Stimulated activated naive CD8-positive, alpha-beta T cell treated with anti-CD3 and anti-CD28 coated beads, Interleukin-15, Interleukin-2, amounts not matched to agents 100 U/mL and 50 U/mL, for 24 hours (primary cell): ENCODE measurements around the gene CD248.
"Not testable (repeated sequence)": the region's sequence is repeated elsewhere in the genome, so short reads cannot be mapped to it uniquely, and the experiment has no call there.

Source experiments
- ATAC-seq: fragments of 150-1000 bp; cut with Tn5 transposase; one replicate; pipeline ENCODE4 v1.10.0; 2021
- DNase-seq: peaks from one replicate; pipeline ENCODE4 v3.0.0; 2021

CD248 gene

DNA sequence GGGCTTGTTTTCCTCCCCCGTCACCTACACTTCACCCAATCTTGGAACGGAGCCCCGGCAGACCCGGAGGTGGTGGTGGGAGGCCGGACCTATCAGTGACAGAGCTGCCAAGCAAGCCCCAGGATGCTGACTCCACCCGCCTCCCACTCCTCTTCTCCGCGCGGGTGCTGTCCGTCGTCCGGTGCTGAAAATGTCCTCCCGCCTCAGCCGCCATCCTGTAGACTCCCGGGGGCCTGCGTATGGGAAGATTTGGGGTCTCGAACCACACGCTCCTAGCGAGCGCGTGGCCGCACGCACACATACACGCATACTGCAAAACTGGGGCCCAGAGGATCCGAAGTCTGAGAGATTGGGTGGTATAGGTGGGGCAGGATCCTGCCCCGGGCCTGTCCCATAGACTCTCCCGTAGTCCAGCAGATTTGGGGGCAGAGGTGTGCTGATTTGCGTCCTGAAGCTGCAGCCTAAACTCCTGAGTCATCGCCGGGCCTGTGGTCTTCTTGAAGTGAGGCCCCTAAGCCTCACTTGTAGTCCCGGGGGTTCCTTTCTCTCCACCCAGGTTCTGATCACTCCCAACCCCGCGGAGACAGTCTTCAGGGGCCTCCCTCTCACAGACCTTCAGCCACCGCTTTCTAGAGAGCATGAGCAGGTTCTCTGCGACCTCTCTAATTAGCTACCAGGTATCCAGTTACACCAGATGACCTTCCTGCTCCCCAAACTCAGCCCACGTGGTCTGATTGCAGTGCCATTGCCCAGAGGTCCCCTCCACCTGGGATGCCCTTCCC is 27.1 kb downstream of the CD248 start:
- DNase-seq (peak; percentile 87), ATAC-seq (peak; percentile 70)

DNA sequence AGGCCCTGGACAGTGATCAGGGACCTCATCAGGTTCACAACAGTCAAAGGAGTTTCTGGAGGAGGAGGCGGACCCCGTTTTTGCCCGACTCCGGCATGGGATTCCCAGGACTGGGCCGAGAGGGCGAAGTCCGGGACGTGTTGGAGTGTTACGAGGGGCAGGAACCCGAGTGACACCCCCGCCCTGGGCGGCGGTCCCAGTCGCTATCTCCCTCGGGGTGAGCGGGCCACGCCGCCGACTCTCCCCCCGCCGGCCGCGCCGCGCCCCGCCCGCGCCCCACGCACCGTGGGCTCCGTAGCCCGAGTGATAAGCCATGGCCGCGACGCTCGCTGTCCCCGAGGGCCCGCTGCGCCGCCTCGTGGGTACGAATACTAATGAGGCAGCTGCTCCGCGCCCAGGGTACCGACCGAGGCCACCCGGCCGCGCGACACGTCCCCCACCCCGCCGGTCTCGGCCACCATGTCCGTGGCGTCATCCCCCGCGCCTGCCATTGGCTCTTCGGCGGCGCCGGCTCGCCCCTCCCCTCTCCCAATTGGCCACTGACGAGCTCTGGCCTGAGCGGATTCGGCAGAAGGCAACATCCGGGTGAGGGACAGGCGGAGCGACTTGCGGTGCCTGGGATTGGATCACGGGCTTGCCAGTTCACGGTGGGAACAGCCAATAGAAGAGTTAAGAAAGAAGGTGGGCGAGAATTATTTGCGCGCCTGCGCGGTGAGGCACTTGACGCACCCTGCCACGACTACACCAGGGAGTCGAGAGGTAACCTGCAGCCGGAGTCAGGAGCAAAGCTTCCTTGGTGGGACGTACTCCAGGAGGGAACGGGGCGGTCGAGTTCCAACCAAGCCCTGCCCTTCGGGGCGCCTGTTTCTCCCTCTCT is 27.9 kb downstream of the CD248 start, which contains the start of gene YIF1A:
Gene YIF1A (minus strand): TSS at position 473 of the 877 bp plus-strand sequence. CDS start 158 bp downstream, at position 315.
- peak; percentile 98 for DNase-seq
- ATAC-seq: peak; percentile 96

DNA sequence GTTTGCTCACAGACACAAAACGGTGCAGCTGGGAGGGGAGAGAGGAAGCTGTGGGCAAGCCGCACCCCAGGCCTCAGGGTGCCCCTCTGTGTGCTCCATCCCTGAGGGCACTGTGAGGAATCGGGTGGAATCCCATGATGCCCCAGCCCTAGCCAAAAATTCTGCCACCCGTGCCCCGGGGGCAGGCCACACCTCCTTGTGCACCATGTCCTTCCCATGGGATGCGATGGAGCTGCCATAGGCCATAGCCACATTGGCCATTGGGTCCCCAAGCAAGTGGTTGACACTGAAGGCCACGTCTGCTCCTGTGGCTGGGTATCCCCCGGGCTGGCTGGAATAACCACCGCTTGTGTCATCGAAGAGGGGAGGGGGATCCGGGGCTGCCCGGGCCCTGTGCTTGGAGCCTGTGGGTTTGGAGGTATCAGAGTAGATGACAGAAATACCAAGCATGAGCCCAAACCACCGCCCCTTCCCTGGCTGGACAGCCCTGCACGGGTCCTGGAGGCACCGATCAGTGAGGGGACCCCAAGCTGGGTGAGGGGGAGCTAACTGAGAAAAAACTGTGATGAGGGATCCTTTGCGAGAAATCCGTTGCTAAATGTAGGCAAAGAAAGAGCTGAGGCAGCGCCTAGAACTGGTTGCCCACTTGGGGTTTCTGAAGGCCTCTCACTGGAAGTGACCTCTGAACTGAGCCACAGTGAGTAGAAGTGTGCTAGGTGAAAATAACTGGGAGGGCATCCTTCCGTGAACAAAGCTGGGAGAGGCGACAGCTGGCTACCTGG is 28.8 kb downstream of the CD248 start:
- ATAC-seq (no peak), DNase-seq (no peak)

DNA sequence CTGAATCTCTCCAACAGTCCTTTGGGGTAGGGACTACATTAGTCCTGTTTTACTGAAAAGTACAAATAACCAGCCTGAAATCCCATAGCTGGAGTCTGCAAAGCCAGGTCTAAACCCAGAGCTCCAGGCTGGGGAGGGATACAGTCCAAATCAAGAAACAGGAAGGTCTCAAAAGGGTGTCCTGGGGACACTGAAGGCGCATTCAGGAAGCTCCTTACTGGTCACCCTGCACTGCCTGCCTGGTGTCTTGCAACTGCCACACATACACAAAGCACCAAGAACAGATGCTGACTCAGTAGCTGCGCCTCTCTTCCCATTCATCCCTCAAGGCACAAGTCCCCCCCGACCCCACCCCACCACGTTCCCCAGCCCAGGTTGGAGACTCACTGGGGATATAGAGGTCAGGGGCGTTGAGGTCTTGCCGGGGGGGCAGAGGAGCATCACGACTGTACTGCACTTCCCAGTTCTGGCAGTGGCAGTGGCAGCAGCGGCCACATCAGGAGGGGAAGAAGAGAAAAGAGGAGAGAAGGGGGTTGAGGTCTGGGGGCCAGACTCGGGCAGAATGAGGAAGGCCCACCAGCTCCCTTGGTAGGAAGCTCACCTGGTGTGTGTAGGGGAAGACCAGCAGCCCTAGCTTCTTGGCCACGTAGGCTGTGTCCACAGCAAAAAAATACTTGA is 29.5 kb downstream of the CD248 start:
- DNase-seq: no peak
- no peak for ATAC-seq

DNA sequence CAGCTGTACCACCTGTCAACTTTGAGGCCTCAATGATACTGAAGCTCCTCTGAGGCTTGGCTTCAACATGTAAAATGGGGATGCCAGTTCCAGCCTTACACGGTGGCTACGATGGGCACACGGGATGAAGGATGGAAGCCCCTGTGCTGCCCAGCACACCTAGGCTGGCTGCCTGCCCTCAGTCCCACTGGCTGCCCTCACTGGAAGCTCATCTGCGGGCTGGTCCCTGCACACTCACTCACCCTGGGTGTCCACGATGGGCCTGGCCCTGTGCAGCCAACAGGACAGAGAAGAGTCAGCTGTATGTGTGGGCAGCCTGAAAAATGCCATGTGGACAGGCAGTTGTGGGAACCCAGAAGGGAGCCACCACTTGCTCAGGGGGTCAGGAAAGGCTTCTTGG is 30.1 kb downstream of the CD248 start:
- DNase-seq (no peak), ATAC-seq (no peak)

DNA sequence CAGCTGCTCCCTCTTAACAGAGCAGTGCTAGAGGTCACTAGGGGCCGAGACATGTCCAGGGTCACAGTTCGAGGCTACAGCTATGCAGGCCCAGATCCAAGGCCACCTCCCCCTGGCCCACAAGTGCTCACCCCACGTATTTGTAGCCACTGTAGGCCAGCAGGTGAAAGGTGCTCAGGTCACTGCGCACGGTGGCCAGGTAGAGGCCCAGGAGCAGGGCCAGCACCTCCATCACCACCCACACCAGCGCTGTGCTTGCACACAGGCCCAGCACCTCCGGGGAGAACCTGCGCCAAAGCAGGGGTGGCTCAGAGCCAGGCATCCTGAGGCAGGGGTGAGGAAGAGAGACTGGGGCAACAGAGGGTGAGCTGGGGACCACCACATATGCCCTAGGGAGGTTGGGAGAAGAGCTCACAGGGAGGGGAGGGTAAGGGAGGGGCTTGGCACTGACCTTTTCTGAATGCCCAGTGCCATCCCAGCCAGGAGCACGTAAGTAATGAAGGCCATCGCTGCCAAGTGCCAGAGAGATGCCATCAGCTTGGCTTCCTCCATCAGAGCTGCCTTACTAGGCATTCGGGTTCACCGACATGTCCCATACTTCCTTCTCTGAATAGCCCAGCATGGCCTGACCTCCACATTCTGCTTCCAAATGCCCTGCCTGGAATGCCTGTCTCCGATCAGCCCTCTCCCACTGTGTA is 31.4 kb downstream of the CD248 start:
- DNase-seq (no peak), ATAC-seq (no peak)

DNA sequence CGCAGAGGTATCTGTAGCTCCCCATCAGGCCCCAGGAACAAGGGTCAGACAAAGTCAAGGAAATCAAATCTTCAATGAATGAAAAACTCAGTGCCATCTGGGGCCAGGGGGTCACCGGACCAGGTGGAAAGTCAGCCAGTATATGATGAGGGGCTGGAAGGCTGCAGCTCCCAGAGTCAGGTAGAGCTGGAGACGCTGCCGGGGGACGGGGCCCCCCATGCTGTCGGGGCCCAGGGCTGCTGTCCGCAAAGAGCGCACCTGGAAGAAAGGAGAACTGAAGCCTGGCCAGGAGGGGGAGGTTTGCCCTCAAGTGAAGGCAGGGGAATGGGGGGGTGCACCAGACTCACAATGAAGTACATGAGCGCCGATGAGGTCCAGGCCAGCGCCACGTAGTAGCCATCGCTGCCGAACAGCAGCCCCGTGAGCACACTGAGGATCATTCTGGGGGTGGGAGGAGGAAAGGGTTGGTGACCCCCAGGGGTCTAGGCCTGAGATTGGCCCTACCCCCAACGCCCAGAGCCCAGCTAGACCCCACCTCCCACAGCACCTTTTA is 32.2 kb downstream of the CD248 start:
- ATAC-seq (no peak), DNase-seq (no peak)

DNA sequence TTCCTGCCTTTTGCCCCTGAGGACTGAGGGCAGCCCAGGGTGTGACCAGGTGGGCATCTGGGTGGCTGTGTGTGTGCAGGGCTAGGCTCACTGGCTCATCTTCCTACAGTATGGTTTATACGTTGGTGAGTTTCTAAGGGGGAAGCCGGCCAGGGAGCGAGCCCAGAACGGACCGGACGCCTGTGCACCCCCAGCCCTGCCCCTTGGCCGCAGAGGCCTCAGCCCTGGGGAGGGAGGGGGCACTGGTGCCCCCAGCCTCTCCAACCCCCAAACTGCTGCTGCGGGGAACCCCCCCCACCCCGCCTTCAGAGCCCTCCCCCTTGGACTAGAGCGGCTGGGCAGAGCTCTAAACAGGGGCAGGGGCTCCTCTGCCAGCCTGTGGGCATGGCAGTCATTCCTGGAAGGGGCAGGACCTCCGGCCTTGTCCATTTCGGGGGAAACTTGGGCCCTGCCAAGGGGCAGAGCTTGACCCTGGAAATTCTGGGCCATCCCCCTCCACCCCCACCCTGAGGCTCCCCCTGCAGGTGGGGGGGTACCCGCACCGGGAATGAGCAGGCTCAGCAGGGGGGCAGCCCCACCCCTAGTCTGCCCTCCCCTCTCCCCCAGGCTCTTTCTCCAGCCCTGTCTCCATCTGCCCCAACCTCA is 33.3 kb downstream of the CD248 start:
- ATAC-seq: no peak

DNA sequence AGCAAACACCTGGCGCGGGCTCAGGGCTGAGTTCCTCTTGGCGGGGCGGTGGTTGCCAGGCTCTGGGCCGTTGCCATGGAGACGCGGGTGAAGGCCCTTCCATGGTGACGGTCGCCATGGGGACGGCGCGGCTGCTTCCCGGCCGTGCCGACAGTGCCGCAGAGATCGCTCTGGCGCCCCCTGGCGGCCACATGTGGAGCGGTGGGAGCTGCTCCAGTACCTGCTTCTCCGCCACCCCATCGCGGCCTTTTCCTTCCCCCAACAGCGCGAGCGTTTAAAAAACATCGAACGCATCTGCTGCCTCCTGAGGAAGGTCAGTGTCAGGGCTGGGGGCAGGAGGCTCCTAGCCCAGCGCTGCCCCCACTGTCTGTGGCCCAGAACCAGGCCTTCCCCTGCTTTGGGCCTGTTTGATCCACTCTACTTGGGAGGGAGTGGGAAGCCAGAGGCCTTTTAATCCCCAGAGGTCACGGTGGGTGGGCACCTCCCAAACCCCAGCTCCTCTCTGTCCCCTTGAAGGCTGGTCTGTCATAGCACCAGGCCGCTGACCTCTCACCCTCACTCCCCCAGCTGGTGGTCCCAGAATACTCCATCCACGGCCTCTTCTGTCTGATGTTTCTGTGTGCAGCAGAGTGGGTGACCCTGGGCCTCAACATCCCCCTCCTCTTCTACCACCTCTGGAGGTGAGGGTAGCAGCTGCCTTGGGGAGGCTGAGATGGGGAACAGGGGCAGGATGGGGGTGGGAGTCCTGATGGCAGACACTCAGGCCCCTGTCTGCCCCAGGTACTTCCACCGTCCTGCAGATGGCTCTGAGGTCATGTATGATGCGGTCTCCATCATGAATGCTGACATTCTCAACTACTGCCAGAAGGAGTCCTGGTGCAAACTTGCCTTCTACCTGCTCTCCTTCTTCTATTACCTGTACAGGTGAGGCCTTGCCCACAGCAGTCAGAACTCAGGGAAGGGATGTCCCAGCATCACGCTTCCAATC is 34.1 kb downstream of the CD248 start:
- peak; percentile 91 for ATAC-seq
- peak; percentile 100 for DNase-seq

More for the DNA sequence above, 33.3 kb downstream of the CD248 start:
- DNase-seq: no peak

DNA sequence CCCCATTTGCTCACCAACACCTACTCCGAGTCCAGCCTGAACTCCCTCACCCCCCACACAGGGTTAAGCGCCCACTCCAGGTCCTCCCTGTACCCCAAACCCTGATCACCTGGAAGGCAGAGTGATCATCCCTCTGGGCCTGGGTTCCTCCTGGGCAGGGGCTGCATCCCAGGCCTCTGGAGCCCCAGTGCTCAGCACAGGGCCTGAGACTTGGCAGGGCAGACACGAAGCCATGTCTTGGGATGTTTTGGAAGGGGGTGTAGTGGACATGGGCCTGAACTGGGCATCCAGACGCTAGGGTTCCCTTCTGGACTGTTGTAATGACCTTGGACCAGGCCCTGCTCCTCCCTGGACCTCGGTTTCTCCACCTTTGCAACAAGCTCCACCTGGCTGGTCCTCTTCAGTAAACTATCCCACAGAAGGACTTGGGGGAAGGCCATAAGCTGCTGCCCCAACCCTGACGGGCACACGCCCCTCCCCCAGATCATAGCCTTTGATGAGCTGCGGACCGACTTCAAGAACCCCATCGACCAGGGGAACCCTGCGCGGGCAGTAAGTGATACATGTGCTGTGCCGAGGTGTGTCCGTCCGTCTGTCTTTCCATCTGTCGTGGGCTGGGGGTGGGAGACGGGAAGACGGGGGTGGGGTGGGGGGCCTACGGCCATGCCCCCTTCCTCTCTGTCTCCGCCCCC is 34.9 kb downstream of the CD248 start:
- ATAC-seq (peak; percentile 14), DNase-seq (no peak)

DNA sequence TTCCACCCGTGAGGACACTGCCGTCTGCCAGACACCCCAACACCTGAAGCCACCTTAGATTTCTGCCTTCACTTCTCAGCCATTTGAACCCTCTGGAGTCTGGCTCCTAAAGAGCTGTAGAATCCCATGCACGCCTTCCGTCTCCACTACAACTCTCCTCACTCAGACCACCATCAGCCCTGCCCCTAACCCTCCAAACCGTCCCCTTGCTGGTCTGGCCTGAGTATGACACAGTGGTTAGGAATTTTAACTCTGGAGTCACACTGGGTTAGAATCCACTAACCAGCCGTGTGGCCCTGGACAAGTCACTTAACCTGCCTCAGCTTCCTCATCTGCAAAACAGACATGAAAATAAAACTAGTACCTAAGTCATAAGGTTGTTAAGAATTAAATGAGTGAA is 35.8 kb downstream of the CD248 start:
- ATAC-seq (no peak), DNase-seq (no peak)

DNA sequence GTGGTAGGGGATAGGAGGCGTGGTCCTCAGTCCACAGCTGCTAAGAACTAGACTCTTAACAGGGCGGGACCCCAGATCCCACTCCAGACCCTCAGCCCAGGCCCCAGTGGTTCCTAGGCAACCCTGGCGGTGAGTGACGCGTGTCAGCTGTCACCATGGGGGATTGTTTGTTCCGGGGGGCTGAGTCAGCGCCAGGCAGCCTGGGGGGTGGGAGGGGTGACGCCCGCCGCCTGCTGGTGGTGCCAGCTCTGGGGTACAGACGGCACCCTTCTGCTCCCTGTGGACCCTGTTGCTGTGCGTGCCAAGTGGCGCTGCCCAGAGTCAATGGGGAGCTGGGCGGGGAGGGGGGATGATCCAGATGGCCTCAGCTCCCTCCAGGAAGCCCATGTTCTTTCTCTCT is 36.4 kb downstream of the CD248 start:
- DNase-seq (no peak), ATAC-seq (no peak)

DNA sequence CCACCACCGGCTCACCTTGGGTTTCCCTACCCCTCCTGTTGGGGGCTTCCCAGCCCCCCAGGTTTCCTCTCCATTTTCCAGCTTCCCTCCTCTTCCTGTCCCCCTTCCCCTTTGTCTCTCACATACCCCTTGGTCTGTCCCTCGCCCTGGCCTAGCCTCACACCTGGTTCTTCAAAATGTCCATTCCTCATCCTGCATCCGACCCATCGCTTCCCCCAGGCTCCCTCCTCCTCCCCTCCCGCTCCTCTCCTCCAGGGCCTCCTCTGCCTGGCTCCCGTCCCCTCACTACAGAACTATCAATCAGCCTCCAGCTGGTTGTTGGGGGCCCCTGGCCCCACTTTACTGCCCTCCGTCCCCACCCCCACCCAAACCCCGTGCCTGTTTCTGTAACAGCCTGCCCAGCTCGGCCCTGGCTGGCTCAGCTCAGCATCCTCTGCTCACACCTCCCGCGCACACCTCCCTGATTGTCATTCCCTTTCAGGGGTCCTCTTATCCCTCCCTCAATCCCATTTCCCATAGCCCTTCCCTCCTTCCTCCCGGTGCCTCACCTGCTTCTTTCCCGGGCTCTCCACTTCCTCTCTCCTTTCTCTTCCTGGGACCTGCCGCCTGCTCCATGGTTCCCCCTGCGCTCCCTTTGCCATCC is 37.6 kb downstream of the CD248 start:
- ATAC-seq (no peak), DNase-seq (no peak)

DNA sequence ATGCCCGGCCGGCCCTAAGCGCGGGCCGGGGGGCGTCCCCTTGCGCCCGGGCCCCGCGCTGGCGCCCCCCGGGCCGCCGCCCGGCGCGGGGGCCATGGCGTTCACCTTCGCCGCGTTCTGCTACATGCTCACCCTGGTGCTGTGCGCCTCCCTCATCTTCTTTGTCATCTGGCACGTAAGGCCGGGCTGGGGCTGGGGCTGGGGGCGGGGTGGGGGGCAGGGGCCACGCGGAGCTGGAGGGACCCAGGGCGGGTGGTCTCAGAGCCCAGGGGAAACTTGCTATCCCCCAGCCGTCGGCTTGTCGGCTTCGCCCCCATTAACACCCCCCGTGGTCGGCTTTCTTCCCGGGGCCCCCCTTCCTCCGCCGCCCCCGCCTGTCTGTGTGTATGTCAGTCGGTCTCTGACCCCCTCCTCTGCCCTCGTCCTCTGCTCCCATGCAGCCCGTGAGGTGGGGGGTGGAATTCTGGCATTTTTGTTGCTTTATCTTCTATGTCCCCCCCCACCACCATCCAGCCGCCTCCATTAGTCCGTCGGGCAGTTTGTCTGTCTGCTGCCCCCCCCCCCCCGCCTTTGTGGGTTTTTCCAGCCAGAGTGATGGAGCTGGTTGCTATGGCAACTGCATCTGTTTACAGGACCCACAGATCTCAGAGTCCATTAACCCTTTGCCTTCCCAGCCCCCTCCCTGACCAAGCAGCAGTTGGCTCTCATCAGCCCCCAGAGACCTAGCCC is 38.3 kb downstream of the CD248 start:
- no peak for DNase-seq
- ATAC-seq: no peak

DNA sequence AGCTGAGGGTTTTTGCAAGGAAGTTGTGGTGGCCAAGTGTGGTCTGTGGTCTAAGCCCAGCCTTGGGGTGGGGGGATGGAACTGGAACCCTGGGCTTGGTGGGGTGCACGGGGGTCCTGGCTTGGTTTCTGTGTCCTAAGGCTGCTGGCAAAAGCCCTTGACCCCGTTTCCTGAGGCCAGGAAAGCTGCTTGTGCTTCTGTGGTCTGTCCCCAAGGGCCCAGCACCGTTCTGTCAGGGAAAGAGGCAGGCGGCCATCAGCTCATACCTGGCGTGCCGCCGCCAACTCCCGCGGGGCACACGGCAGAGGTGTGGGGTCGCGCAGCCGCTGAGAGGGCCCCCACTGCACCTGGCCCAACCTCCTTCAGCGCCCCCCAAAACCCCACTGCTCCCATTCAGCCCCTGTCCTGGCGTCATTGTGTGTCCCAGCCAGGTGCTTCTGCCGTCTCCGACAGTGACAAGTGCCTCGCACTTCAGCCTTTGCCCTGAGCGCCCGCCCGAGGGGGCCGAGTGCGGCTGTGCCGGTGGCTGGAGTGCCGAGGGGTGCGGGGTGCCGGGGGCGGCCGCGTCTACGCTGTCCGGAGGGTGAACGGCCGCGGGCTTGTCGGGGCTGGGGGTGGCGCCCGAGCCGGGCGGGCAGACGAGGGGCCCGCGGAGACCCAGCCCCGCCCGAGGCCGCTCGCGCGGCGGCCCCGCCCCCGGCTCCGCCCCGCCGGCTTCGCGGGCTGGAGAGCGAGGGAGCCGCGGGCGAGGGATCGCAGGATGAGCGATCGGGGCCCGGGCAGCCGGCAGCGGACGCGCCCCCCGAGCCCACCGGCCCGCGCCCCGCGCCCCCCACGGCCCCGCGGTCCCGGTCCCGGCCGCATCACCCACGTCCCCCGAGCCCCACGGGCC is 39.1 kb downstream of the CD248 start, which contains the start of gene CNIH2:
Gene CNIH2 (plus strand): TSS at position 705 of the 892 bp plus-strand sequence. CDS start 282 bp downstream, outside the sequence.
- ATAC-seq (no peak), DNase-seq (peak; percentile 60)

DNA sequence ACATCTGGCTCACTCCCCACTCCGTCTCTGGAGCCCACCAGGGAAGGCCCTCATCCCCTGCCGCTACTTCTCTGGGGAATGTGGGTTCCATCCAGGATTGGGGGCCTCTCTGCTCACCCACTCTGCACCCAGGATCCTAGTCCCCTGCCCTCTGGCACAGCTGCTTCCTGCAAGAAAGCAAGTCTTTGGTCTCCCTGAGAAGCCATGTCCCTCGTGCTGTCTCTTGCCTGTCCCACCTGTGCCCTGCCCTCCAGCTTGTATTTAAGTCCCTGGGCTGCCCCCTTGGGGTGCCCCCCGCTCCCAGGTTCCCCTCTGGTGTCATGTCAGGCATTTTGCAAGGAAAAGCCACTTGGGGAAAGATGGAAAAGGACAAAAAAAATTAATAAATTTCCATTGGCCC is 39.8 kb downstream of the CD248 start:
- ATAC-seq, DNase-seq: not testable (repeated sequence)
